Ascending aorta (tissue), 2 donors: Measurements from ENCODE around the gene SEMA5B. TPM values are rescaled to one million over a fixed set of nuclear protein-coding genes. Genes with fewer than 3 reads are reported as not detected.

Experiments
- DNase-seq, 2 donors: peaks; one replicate each; pipeline ENCODE4 v3.0.0-alpha.2; 2019; ENCODE audit warnings: low spot score in 2 of 2
- H3K27ac ChIP-seq, 2 donors: fragments of 200-600 bp; sonication (generic); one replicate each; pipeline ENCODE4 v1.5.1; 2016 to 2017; ENCODE audit warnings: mild to moderate bottlenecking in 1 of 2
- H3K27me3 ChIP-seq: fragments of 200-600 bp; sonication (generic); one replicate; pipeline ENCODE4 v1.5.1; 2017
- H3K36me3 ChIP-seq, 2 donors: fragments of 200-600 bp; sonication (generic); one replicate each; pipeline ENCODE4 v1.5.1; 2016
- H3K4me1 ChIP-seq, 2 donors: fragments of 200-600 bp; sonication (generic); one replicate each; pipeline ENCODE4 v1.5.1; 2016 to 2017; ENCODE audit warnings: mild to moderate bottlenecking in 1 of 2
- H3K4me3 ChIP-seq, 2 donors: fragments of 200-600 bp; sonication (generic); one replicate each; pipeline ENCODE4 v1.5.1; 2016 to 2017; ENCODE audit warnings: mild to moderate bottlenecking in 1 of 2
- H3K9me3 ChIP-seq, 2 donors: fragments of 200-600 bp; sonication (generic); one replicate each; pipeline ENCODE4 v1.5.1; 2016
- CTCF ChIP-seq, 3 experiments: fragments of 200-600 bp in 2 of 3; fragments of 450-650 bp in 1 of 3; sonication (generic) in 2 of 3; IDR thresholded peaks; one replicate each; pipeline ENCODE4 v1.5.1; 2016 to 2019; ENCODE audit warnings: antibody characterized with exemption in 3 of 3, mild to moderate bottlenecking in 1 of 3, moderate library complexity in 1 of 3
- intact Hi-C: fragments of 100-400 bp; cut with DNase I; formaldehyde crosslinking; loops from one replicate; pipeline ENCODE4 v1.15.1; 2023
- total RNA-seq: library from RNA; depleted of rRNA; stranded (reverse); fragments of >200 nt; gene quantifications from one replicate; pipeline ENCODE4 v1.1.0, GENCODE V29; 2016

SEMA5B gene
- total RNA-seq, 1 donor from 2014 or later: 0.85 TPM

- peak in 1 of 2 donors; percentile 47 for DNase-seq
- Histone ChIP-seq H3K4me1 (no peaks in the 10 kb centered on the region), H3K27ac (no peak overlapping the region), H3K36me3 (no peaks in the 10 kb centered on the region), H3K27me3 (no peaks in the 10 kb centered on the region), H3K9me3 (no peaks in the 10 kb centered on the region), H3K4me3 (no peak overlapping the region)
- TF ChIP-seq CTCF (IDR thresholded peaks at IDR 0.05): no peak
- intact Hi-C loops: no loop called here
Observed at GRCh38 chr3:122913539-122914100, 113.9 kb downstream of the SEMA5B start.

- Histone ChIP-seq H3K36me3 (no peaks in the 10 kb centered on the region), H3K27me3 (no peaks in the 10 kb centered on the region), H3K4me1 (no peaks in the 10 kb centered on the region), H3K9me3 (no peaks in the 10 kb centered on the region), H3K27ac (no peak overlapping the region), H3K4me3 (no peak overlapping the region)
- DNase-seq: peak in 1 of 2 donors; percentile 44
- TF ChIP-seq CTCF (IDR thresholded peaks at IDR 0.05): no peak
- intact Hi-C loops: no loop called here
Observed at GRCh38 chr3:122912772-122913538, 114.6 kb downstream of the SEMA5B start.

- Histone ChIP-seq H3K36me3 (no peaks in the 10 kb centered on the region), H3K4me3 (no peak overlapping the region)
Observed at GRCh38 chr3:122911901-122912300, 115.7 kb downstream of the SEMA5B start.

GRCh38 chr3:122908251-122908650 is 119.3 kb downstream of the SEMA5B start:
- H3K27ac ChIP-seq: no peak overlapping the region
- intact Hi-C loops: no loop called here
- TF ChIP-seq CTCF (IDR thresholded peaks at IDR 0.05): no peak
- H3K4me3 ChIP-seq: no peak overlapping the region
- peaks cover 0 to 2% of the 10 kb centered on the region in 2 donors for H3K9me3 ChIP-seq
- no peak for DNase-seq
- H3K27me3 ChIP-seq: no peaks in the 10 kb centered on the region
- H3K36me3 ChIP-seq: no peaks in the 10 kb centered on the region
- H3K4me1 ChIP-seq: no peaks in the 10 kb centered on the region

More at GRCh38 chr3:122911901-122912300, 115.7 kb downstream of the SEMA5B start:
- DNase-seq: peak in 1 of 2 donors; percentile 58
- no peak overlapping the region for H3K27ac ChIP-seq
- H3K4me1 ChIP-seq: no peaks in the 10 kb centered on the region
- TF ChIP-seq CTCF (IDR thresholded peaks at IDR 0.05): no peak
- intact Hi-C loops: no loop called here
- no peaks in the 10 kb centered on the region for H3K27me3 ChIP-seq
- H3K9me3 ChIP-seq: no peaks in the 10 kb centered on the region

GRCh38 chr3:122907471-122907870 is 120.1 kb downstream of the SEMA5B start:
- H3K36me3 ChIP-seq: no peaks in the 10 kb centered on the region
- no peak for TF ChIP-seq CTCF (IDR thresholded peaks at IDR 0.05)
- intact Hi-C loops: no loop called here
- H3K4me1 ChIP-seq: no peaks in the 10 kb centered on the region
- peaks cover 0 to 2% of the 10 kb centered on the region in 2 donors for H3K9me3 ChIP-seq
- no peak overlapping the region for H3K4me3 ChIP-seq
- DNase-seq: no peak
- H3K27ac ChIP-seq: no peak overlapping the region
- H3K27me3 ChIP-seq: no peaks in the 10 kb centered on the region
